ENCODE results near the gene OTUD5.

The OTUD5 gene

DNA sequence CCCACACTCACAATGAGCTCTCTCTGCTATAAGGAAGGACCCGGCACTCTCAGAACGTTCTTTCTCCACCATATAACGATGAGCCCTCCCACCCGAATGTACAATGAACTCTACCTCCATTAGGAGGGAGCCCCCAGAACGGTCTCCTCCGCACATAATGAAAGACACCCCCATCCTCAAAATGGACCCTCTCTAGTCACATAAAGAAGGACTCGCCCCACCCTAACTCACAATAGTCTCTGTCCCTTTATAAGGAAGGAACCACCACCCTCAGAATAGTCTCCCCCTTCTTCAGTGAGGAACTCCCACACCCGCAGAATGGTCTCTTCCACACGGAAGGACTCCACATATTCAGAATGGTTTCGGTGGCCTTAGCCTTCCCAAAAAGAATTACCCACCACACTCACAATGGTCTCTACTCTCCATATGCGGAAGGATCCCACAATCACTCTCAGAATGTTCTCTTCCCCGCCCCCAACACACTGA, 46.4 kb downstream of the OTUD5 start:
- Mint-ChIP-seq H3K9me3 (no peaks in the 10 kb centered on the region), H3K27ac (peak overlapping the region; percentile 99), H3K4me1 (peaks cover 44% of the 10 kb centered on the region), H3K27me3 (no peaks in the 10 kb centered on the region), H3K36me3 (peaks cover 2% of the 10 kb centered on the region), H3K4me3 (peak overlapping the region; percentile 91)

DNA sequence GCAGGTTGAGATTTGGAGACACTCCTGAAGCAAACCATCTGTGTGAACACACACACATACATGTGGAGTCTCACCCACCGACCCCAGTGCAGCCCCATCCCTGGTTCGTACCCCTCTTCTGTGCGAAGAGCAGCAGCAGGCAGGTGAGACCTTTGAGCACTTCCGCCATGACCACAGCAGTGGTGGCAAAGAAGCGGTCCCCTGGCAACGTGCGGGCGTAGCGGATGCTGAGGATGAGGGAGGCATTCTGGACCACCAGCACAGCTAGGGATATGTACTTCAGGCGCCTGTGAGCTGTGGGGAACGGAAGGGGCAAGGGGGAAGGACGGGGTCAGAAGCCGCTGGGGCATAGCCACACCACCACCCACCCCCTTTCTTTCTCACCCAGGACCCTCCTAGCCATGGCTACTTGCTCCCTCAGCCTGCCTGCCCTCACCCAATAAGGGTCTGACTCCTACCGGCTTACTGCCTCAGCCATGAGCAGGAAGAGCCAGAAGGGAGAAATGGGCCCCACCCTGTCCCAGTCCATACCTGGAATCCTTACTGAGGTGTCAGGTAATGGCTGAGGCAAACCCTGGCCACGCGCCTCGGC, 47.6 kb downstream of the OTUD5 start:
- Mint-ChIP-seq H3K36me3 (peaks cover 2% of the 10 kb centered on the region), H3K9me3 (no peaks in the 10 kb centered on the region), H3K27ac (no peak overlapping the region), H3K4me1 (peaks cover 36% of the 10 kb centered on the region), H3K27me3 (no peaks in the 10 kb centered on the region), H3K4me3 (no peak overlapping the region)

DNA sequence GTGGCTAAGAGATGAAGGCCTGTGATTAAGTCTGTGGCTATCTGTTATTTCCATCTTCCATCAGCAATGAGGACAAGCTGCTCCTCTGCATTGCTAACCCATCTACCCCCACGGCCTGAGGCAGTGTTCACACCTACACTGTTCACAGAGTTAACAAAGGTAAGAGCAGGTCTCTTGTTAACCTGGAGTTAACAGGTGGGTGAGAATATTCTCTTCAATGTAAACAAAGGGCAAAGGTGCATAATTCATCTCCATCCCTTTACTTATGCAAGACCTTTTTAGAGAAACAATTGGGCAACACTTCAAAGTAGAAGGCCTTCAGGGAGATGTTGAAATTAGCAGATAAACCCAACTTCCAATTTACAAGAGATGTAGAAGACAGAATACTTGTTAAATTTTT, 48.8 kb downstream of the OTUD5 start:
- no peaks in the 10 kb centered on the region for H3K27me3 Mint-ChIP-seq
- no peak overlapping the region for H3K4me3 Mint-ChIP-seq
- H3K27ac Mint-ChIP-seq: no peak overlapping the region
- peaks cover 24% of the 10 kb centered on the region for H3K4me1 Mint-ChIP-seq
- peaks cover 2% of the 10 kb centered on the region for H3K36me3 Mint-ChIP-seq
- H3K9me3 Mint-ChIP-seq: no peaks in the 10 kb centered on the region

DNA sequence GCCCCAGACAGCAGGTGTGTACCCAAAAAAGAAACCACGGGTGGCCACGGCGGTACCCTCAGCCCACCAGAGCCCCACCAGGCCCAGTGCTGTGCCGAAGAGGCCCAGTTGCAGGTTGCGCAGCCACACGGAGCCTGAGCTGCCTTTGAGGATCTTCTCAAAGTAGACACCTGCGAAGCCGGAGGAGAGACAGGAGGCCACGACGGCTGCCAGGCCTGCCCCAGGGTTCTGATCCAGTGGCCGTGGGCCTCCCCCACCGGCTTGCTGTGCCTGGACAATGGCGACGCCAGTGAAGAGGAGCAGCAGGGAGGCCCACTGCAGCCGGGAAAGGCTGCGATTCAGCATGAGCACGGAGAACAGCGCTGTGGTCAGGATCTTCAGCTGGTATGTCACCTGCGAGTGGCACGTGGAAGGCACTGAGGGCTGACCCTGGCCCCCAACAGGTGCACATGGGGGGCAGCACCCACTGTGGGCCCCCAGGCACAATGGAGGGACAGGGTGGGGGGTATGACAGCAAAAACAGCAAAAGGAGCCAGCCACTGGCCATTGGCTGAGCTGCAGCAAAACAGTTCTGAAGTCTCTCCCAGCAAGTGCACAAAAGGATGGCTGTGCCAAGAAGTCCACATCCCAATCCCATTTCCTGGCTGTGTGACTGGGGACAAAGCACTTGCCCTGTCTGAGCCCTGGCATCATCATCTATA, 52.2 kb downstream of the OTUD5 start:
- Mint-ChIP-seq H3K27me3 (no peaks in the 10 kb centered on the region), H3K4me1 (peaks cover under 1% of the 10 kb centered on the region), H3K36me3 (peaks cover 4% of the 10 kb centered on the region), H3K4me3 (no peak overlapping the region), H3K9me3 (no peaks in the 10 kb centered on the region), H3K27ac (no peak overlapping the region)

DNA sequence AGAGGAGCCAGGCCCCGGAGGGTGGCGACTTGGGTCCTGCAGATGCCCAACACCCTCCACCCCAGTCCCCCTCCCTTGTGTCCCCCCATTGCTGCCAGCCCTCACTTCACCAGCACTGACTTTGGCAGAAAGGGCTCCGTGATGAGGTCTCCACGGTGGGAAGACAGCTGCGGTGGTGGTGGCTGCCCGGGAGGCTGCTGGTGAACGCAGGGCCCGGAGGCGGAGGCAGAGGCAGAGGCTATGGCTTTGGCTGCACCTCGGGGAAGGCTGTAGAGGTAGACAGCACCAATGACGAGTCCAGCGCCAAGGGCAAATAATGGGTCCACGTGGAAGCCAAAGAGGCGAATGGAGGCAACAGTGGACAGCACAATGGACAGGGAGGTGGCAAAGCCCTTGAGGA, 52.8 kb downstream of the OTUD5 start:
- no peak overlapping the region for H3K27ac Mint-ChIP-seq
- no peaks in the 10 kb centered on the region for H3K9me3 Mint-ChIP-seq
- no peak overlapping the region for H3K4me3 Mint-ChIP-seq
- H3K4me1 Mint-ChIP-seq: no peaks in the 10 kb centered on the region
- peaks cover 4% of the 10 kb centered on the region for H3K36me3 Mint-ChIP-seq
- H3K27me3 Mint-ChIP-seq: no peaks in the 10 kb centered on the region

DNA sequence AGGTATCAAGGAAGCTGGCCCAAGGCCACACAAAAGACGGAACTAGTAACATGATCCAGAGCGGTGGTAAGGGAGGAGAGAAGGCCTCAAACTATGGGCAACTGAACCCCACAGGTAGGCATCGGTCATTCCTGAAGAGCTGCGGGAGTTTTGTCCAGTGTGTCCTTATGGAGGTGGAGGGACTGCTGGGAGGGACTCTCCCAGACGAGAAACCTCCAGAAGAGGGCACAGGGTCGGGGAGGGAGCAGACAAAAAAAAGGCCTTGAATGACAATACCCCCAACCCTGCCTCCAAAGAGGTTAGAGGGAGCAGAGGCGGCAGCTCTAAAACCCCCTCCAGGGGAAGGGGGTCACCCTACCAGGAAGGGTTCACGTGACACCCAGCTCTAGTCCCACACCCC, 53.2 kb downstream of the OTUD5 start:
- no peak overlapping the region for H3K4me3 Mint-ChIP-seq
- no peaks in the 10 kb centered on the region for H3K4me1 Mint-ChIP-seq
- no peaks in the 10 kb centered on the region for H3K27me3 Mint-ChIP-seq
- H3K36me3 Mint-ChIP-seq: peaks cover 4% of the 10 kb centered on the region
- H3K27ac Mint-ChIP-seq: no peak overlapping the region
- no peaks in the 10 kb centered on the region for H3K9me3 Mint-ChIP-seq

DNA sequence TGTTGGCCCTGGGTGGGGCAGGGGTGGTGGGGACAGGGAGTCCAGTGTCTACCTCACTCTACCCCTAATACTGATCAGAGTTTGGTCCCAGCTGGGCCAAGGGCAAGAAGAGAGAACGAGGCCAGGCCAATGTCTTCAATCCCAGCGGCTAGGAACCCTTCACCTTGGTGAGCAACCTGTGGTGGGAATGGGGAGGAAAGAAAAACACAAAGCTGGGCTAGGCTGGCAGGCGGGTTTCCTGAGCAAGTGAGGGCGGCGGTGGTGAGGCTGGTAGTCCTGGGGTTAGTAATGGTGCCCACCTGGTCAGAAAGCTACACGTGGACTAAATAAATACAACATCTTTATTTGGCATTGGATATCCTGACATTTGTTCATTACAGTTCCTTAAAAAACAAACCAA, 54.1 kb downstream of the OTUD5 start:
- H3K27ac Mint-ChIP-seq: peak overlapping the region; percentile 70
- no peaks in the 10 kb centered on the region for H3K4me1 Mint-ChIP-seq
- no peak overlapping the region for H3K4me3 Mint-ChIP-seq
- H3K27me3 Mint-ChIP-seq: no peaks in the 10 kb centered on the region
- no peaks in the 10 kb centered on the region for H3K9me3 Mint-ChIP-seq
- peaks cover 4% of the 10 kb centered on the region for H3K36me3 Mint-ChIP-seq

DNA sequence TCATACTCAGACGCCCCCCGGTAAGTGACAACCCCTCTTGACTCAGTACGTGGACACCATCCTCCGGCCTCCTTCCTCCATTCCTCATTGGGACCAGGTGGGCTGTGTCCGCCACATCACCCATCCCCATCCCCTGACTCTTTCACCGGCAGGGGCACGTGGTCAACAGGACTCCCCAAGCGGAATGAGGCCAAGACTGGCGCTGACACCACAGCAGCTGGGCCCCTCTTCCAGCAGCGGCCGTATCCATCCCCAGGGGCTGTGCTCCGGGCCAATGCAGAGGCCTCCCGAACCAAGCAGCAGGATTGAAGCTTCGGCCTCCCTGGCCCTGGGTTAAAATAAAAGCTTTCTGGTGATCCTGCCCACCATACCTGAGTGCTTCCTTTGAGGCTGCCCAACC, 54.6 kb downstream of the OTUD5 start:
- H3K27me3 Mint-ChIP-seq: no peaks in the 10 kb centered on the region
- H3K36me3 Mint-ChIP-seq: peaks cover 4% of the 10 kb centered on the region
- no peak overlapping the region for H3K4me3 Mint-ChIP-seq
- H3K27ac Mint-ChIP-seq: no peak overlapping the region
- H3K9me3 Mint-ChIP-seq: no peaks in the 10 kb centered on the region
- H3K4me1 Mint-ChIP-seq: no peaks in the 10 kb centered on the region

DNA sequence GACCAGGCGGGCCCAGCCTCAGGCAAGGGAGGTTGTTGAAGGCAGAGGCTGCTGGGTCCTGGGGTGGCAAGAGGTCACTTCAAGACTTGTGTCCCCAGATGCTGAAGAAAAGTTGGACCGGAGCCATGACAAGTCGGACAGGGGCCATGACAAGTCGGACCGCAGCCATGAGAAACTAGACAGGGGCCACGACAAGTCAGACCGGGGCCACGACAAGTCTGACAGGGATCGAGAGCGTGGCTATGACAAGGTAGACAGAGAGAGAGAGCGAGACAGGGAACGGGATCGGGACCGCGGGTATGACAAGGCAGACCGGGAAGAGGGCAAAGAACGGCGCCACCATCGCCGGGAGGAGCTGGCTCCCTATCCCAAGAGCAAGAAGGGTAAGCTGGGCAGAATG, 55.3 kb downstream of the OTUD5 start:
- Mint-ChIP-seq H3K9me3 (no peaks in the 10 kb centered on the region), H3K4me1 (no peaks in the 10 kb centered on the region), H3K4me3 (no peak overlapping the region), H3K27me3 (no peaks in the 10 kb centered on the region), H3K36me3 (peaks cover 4% of the 10 kb centered on the region), H3K27ac (no peak overlapping the region)

DNA sequence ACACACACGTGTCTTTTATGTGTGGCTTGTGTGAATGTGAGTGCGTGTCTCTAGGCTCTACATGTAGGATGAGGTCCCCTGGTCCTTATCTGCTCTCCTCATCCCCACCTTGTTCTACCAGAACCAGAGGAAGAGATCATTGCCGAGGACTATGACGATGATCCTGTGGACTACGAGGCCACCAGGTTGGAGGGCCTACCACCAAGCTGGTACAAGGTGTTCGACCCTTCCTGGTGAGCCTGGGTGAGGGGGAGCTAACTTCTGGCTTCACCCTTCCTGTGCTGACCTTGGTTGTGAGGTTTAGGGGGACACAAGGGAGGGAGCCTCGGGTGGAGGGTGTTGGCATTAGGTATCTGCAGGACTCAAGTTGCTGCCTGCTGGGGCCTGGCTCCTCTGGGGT, 56.3 kb downstream of the OTUD5 start:
- H3K36me3 Mint-ChIP-seq: peaks cover 4% of the 10 kb centered on the region

DNA sequence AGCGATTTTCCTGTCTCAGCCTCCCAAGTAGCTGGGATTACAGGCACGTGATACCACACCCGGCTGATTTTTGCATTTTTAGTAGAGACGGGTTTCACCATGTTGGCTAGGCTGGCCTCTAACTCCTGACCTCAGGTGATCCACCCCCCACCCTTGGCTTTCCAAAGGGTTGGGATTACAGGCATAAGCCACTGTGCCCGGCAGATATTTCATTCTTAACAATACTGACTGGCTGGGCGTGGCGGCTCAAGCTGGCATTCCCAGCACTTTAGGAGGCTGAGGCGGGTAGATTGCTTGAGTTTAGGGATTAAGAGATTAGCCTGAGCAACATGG, 58.4 kb downstream of the OTUD5 start:
- H3K4me3 Mint-ChIP-seq: peak overlapping the region; percentile 33
- no peaks in the 10 kb centered on the region for H3K9me3 Mint-ChIP-seq
- peaks cover 11% of the 10 kb centered on the region for H3K4me1 Mint-ChIP-seq
- H3K27me3 Mint-ChIP-seq: no peaks in the 10 kb centered on the region
- no peak overlapping the region for H3K27ac Mint-ChIP-seq
- H3K36me3 Mint-ChIP-seq: peaks cover 4% of the 10 kb centered on the region

More for the DNA sequence above, 56.3 kb downstream of the OTUD5 start:
- Mint-ChIP-seq H3K4me1 (no peaks in the 10 kb centered on the region), H3K27me3 (no peaks in the 10 kb centered on the region), H3K9me3 (no peaks in the 10 kb centered on the region), H3K27ac (peak overlapping the region; percentile 65), H3K4me3 (no peak overlapping the region)

DNA sequence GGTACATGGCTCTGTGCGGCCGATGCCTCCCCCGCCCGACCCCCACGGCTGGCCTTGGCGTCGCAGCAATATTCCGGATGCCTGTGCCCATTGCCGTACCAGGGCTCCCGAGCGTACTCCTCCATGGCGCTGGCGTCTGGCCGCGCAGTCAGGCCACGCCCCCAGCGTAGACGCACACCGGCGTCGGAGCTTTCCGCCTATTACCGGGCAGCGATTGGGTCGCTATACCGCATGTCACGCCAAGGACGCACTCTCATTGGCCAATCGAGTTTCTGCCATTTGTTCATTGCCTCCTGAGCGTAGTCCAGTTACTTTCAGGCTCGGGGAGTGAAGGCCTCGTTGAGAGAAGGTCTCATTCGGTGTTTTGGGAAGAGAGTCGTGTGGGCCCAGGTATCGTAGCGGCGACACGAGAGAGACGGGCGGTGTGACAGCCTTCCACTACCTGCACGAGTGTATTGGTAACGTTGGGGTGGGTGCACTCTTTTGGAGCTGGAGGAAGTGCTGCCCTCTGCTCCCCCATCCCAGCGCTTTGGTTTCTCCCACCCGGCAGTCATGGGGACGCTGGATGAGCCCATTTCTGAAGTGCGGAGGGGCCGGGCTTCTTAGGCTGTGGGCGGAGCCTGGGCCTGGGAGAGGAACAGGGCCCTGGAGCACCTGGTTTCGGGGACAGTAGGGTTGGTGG, 59.6 kb downstream of the OTUD5 start, which contains the start of the genes PQBP1 and TIMM17B:
PQBP1 (plus strand) TSS at position 306 of the 682 bp plus-strand sequence. CDS start 580 bp downstream, outside the sequence.
TIMM17B (minus strand) TSS at position 144 of the 682 bp plus-strand sequence; CDS start at position 125, 19 bp downstream.
- peak within 1 kb of the TSS; percentile 93 for H3K4me3 Mint-ChIP-seq
- H3K36me3 Mint-ChIP-seq: peaks cover 4% of the 10 kb centered on the region
- H3K27ac Mint-ChIP-seq: peak within 1 kb of the TSS; percentile 99
- H3K9me3 Mint-ChIP-seq: no peaks in the 10 kb centered on the region
- peaks cover 11% of the 10 kb centered on the region for H3K4me1 Mint-ChIP-seq
- no peaks in the 10 kb centered on the region for H3K27me3 Mint-ChIP-seq

DNA sequence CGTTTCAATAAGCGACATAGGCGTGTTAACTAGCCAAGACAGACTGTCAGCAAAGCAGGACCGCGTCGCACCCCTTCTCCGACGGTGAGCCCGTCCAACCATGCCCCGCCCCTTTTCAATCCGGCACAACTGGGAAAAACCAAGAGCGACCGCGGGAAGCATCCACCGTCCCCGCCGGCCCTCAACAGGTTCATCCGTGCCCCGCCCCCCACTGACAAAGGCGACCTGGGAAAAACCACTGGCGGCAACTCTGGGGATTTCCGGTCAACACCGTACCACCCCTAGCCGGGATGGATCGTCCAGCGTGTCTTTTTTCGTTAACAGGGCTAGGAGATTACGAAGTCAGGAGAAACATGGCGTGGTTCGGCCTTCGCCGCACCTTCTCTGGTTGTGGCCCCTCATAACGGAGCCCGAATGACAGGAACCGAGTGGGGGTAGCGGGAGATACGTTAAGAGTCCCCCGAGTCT, 60.2 kb downstream of the OTUD5 start:
- Mint-ChIP-seq H3K9me3 (no peaks in the 10 kb centered on the region), H3K36me3 (peaks cover 4% of the 10 kb centered on the region), H3K27ac (peak overlapping the region; percentile 99), H3K4me1 (peaks cover 11% of the 10 kb centered on the region), H3K4me3 (peak overlapping the region; percentile 93), H3K27me3 (no peaks in the 10 kb centered on the region)

DNA sequence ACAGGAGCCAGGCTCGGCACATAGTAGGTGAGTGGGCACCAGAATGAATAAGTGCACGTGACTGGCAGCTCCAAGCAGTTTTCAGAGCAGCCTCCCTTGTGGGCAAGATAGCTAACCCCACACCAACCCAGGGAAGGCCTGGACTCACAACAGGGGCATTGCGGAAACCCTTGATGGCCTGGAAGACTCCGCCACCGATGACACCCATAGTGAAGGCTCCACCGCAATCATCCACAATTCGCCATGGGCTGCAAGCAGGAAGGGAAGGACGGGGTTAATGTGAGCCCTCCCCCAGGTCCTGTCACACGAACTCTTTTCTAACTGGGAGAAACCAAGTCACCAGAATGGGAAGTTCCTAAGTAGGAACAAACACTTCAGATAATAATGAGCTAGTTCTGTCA, 60.8 kb downstream of the OTUD5 start:
- H3K27ac Mint-ChIP-seq: peak overlapping the region; percentile 99
- peak overlapping the region; percentile 93 for H3K4me3 Mint-ChIP-seq
- no peaks in the 10 kb centered on the region for H3K9me3 Mint-ChIP-seq
- H3K27me3 Mint-ChIP-seq: no peaks in the 10 kb centered on the region
- no peaks in the 10 kb centered on the region for H3K36me3 Mint-ChIP-seq
- peaks cover 14% of the 10 kb centered on the region for H3K4me1 Mint-ChIP-seq

DNA sequence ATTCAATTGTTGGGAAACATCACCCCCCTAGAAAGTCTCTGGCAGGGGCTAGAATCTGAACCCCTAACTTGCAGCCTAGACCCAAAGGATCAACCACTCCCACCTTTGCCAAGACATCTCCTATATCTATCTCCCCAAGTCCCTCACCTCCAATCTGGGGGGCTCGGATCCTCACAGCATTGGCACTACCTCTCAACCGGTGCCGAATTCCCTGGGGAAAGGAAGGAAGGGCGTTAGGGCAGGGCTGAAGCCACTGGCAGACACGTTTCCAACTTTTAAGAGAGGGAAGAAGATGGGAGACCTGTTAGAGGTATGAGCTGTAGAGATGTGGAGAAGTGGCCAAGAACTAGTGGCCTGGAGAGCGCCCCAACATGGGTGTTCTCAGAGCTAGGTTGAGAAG, 62.5 kb downstream of the OTUD5 start:
- Mint-ChIP-seq H3K27ac (no peak overlapping the region), H3K4me3 (peak overlapping the region; percentile 55), H3K27me3 (no peaks in the 10 kb centered on the region), H3K4me1 (peaks cover 23% of the 10 kb centered on the region), H3K9me3 (no peaks in the 10 kb centered on the region), H3K36me3 (no peaks in the 10 kb centered on the region)
